GM19468 (cell line): ENCODE results near the gene SLC26A6.

ENCODE experiments used
- ATAC-seq: cut with Tn5 transposase; IDR thresholded peaks from one replicate; pipeline ENCODE4 v1.9.1; 2021; ENCODE audit warnings: mild to moderate bottlenecking, moderate library complexity, moderate number of reproducible peaks; ENCODE audit not compliant: unreplicated experiment; ENCODE audit errors: extremely low read depth

Gene SLC26A6

GRCh38 chr3:48600711-48601621, 34.3 kb downstream of the SLC26A6 start:
- ATAC-seq = no peak

- no peak for ATAC-seq
Measured at GRCh38 chr3:48599509-48600285, 35.6 kb downstream of the SLC26A6 start.

DNA sequence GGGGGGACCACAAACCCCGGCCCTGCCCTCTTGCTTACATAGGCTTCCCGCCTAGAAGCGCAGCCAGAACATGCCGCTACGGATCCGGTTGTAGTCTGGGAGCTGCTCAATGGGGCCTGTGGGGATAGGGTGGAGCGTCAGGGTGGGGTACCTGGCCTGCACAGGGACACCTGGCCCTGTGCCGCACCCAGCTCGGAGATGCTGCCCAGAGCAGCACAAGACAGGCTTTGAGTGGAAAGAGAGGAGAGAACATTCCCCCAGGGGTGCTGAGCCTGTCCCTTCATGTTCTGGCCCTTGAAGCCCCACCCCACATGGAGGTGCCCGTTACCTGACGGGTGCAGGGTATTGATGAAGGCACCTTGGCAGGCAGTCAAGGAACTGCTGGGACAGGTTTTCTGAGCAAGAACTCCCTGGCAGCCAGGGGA, 36.2 kb downstream of the SLC26A6 start:
- ATAC-seq = no peak

GRCh38 chr3:48598323-48599076, 36.8 kb downstream of the SLC26A6 start:
- no peak for ATAC-seq

DNA sequence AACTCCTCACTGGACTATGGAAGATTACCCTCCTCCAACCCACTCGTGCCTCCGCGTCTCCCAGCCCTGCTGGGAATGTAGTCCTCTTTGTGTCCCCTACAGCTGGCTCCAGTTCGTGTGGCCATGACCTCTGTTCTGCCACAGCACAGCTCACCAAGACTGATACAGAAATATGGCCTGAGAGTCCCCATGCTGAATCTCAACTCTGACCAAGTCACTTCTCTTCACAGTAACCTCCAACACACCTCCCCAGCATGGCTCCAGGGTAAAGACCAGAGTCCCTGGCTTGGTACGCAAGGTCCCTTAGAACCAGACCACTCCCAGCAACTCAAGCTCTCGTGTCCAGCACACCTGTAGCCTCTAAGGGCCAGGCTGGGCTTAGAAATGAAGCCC, 37.9 kb downstream of the SLC26A6 start:
- ATAC-seq = no peak

GRCh38 chr3:48596676-48597407, 38.4 kb downstream of the SLC26A6 start:
- no peak for ATAC-seq

DNA sequence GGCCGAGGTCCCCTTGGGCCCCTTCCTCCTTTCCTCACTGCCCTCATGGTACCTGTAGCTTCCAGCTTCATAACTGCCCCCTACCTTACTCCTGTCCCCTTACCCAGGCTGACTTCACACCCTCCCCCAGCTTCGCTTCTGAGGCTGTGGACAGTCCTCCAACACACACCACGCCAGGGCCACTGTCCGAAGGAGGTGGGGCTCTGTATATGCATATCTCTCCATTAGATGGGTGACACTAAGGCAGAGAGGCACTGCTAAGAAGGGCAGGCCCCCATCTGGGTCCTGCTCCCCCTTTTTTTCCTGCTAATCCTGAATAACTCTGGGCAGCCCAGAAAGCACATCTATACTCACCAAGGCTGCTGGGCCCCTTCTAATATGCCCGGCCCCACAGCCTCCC, 39.1 kb downstream of the SLC26A6 start:
- ATAC-seq = no peak

DNA sequence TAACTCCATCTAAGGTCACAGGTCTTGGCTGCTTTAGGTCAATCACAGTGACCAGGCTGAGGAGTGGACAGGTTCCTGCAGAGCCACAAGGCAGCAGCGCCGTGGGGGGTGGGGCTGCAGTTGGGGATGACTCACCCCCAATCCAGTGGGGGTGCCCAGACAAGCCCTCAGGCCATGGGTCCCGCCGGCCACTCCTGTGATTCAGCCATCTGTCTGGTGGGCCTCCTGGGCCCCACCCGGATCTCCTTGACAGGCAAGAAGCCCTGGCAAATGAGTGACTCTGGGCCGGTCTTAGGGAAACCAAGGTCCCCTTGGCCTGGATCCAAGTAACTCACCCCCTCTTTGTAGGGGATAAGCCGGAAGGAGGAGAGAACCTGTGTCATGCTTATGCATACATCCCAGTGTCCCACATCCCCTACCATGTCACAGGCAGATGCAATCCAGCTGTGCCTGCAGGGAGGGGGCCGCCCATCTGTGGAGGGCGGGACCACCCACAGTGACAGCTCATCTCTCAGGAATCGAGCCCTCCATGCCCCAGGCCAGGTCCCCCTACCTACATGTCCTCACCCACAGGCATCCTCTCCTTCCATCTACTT, 39.6 kb downstream of the SLC26A6 start:
- no peak for ATAC-seq

GRCh38 chr3:48595075-48595525, 40.2 kb downstream of the SLC26A6 start, which contains the start of gene COL7A1:
TSS of gene COL7A1 (minus strand) at chr3:48595329. CDS start at chr3:48595159, 170 bp downstream.
- ATAC-seq = no peak

DNA sequence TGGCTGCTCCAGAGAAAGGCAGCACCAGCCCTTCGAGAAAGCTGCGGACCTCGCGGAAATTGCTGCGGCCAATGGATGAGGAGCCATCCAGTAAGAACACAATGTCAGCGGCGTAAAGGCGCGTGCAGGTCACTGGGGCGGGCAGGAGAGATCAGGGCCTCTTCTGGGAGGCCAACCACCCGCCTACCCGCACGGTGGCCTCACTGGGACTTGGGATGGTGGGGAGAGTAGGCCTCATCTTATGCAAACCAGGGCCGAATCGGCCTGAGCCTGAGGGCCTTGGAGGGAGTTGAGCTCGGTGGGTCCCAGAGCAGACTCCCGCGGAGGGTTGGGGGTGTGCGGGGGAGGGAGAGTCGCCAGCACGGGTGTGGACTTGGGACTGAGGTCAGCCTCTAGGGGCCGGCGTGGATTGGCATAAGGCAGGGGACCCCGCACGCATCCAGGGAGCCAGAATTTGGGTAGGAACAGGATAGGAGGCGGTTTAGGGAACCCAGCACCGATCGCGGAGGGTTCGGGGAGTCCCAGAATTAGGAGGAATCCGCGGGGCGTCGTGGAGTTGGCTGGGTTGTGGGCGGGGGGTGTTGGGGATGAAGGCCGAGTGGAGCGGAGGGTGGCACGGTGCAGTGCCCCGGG, 40.7 kb downstream of the SLC26A6 start:
- ATAC-seq = no peak

GRCh38 chr3:48593337-48593736, 41.9 kb downstream of the SLC26A6 start:
- no peak for ATAC-seq

- no peak for ATAC-seq
Measured at GRCh38 chr3:48592519-48593087, 42.7 kb downstream of the SLC26A6 start.

DNA sequence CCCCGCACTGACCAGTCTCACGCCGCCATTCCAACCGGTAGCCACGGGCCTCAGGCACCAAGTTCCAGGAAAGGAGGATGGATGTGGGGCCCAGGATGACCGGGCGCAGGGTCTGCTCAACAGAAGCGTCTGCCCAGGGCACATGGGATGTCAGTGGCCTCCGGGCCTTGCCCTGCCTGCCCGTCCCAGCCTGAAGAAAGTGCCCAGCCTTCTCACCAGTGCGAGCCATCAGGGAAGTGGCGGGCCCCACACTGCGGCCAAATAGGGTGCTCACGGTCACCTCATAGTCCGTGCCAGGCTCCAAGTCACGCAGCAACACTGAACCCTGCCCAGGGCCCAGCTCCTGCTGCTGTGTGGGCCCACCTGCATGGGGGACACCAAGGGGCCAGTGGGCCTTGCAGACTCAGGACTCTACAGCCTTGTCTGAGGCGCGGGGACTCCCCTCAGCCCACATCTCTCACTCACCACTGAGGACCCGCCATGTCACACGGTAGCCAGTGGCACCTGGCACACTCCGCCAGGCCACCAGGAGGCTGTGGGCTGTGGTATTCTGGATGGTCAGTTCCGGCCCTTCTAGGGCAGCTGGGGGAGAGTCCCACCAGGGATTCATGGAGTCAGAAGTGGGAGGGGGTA, 43.3 kb downstream of the SLC26A6 start:
- no peak for ATAC-seq

DNA sequence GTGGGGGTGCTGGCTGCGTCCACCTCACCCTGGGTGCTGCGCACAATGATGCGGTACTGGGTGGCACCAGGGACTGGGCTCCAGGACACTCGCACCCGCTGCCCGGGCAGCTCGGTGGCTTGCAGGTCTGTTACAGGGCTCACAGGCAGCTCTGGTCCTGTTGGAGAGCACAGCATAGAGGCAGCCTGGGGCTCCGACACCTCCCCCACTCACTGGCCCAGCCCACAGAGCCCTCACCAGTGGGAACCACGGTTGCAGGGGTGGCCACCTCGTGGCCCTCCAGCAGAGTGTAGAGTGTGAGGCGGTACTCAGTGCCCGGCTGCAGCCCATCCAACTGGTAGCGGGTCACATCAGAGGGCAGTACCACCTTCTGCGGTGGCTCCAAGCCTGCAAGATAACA, 43.8 kb downstream of the SLC26A6 start:
- no peak for ATAC-seq

- ATAC-seq = no peak
Measured at GRCh38 chr3:48588230-48588629, 47.0 kb downstream of the SLC26A6 start.

GRCh38 chr3:48587686-48588085, 47.6 kb downstream of the SLC26A6 start:
- no peak for ATAC-seq

DNA sequence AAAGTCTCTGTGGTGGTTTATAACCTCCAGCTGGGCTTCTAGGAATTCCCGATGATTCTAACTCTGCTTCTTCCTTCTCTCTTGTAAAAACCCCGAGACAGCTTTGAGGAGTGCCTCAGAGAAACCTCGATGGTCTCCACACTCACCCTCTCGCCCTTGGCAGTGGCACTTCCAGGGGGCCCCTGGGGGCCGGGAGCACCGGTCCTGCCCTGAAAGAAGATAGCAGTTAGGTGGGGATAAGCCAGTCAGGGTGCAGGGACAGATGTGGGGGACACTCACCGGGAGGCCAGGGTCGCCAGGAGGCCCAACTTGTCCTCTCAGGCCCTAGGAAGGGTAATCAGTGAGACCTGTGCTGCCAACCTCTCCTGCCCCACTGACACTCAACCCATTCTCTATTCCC, 49.9 kb downstream of the SLC26A6 start:
- ATAC-seq = no peak

- ATAC-seq = no peak
Measured at GRCh38 chr3:48584836-48585235, 50.4 kb downstream of the SLC26A6 start.
